Measurements from ENCODE around the gene MTRF1L.
"Not testable (repeated sequence)": the region's sequence is repeated elsewhere in the genome, so short reads cannot be mapped to it uniquely, and the experiment has no call there.

MTRF1L gene

GRCh38 chr6:152975204-152975915 is 27.1 kb downstream of the MTRF1L start:
- DNase-seq = no peak
- H3K4me3 Mint-ChIP-seq = no peak overlapping the region
- peaks cover 6% of the 10 kb centered on the region for H3K9me3 Mint-ChIP-seq
- H3K4me1 Mint-ChIP-seq = peaks cover 49% of the 10 kb centered on the region
- TF ChIP-seq CTCF (IDR thresholded peaks at IDR 0.05) = no peak
- peaks cover 78% of the 10 kb centered on the region for H3K36me3 Mint-ChIP-seq (ENCODE audit: low read depth)
- H3K27ac Mint-ChIP-seq = no peak overlapping the region
- H3K27me3 Mint-ChIP-seq (ENCODE audit: low read depth, poor library complexity) = no peaks in the 10 kb centered on the region

GRCh38 chr6:152973916-152974315 is 28.6 kb downstream of the MTRF1L start:
- Mint-ChIP-seq H3K4me1 (peaks cover 36% of the 10 kb centered on the region), H3K4me3 (no peak overlapping the region), H3K9me3 (peaks cover 13% of the 10 kb centered on the region), H3K36me3 (ENCODE audit: low read depth) (peaks cover 92% of the 10 kb centered on the region), H3K27ac (no peak overlapping the region), H3K27me3 (ENCODE audit: low read depth, poor library complexity) (no peaks in the 10 kb centered on the region)
- TF ChIP-seq CTCF (IDR thresholded peaks at IDR 0.05) = no peak
- DNase-seq = no peak

GRCh38 chr6:152969688-152970418 is 32.7 kb downstream of the MTRF1L start:
- Mint-ChIP-seq H3K4me3 (no peak overlapping the region), H3K36me3 (ENCODE audit: low read depth) (peaks cover 62% of the 10 kb centered on the region), H3K27me3 (ENCODE audit: low read depth, poor library complexity) (no peaks in the 10 kb centered on the region), H3K4me1 (peaks cover under 1% of the 10 kb centered on the region), H3K9me3 (peaks cover 39% of the 10 kb centered on the region), H3K27ac (no peak overlapping the region)
- TF ChIP-seq CTCF (IDR thresholded peaks at IDR 0.05) = no peak
- no peak for DNase-seq

- Mint-ChIP-seq H3K9me3 (peaks cover 38% of the 10 kb centered on the region), H3K36me3 (ENCODE audit: low read depth) (peaks cover 27% of the 10 kb centered on the region)
- H3K4me1 Mint-ChIP-seq; H3K27me3 Mint-ChIP-seq (ENCODE audit: low read depth, poor library complexity); H3K27ac Mint-ChIP-seq; DNase-seq; H3K4me3 Mint-ChIP-seq: not testable (repeated sequence)
These were observed 36.2 kb downstream of the MTRF1L start for GRCh38 chr6:152966168-152966894.

- H3K9me3 Mint-ChIP-seq = no peaks in the 10 kb centered on the region
- DNase-seq = no peak
- H3K4me3 Mint-ChIP-seq = no peak overlapping the region
- peaks cover 9% of the 10 kb centered on the region for H3K27me3 Mint-ChIP-seq (ENCODE audit: low read depth, poor library complexity)
- no peaks in the 10 kb centered on the region for H3K4me1 Mint-ChIP-seq
- H3K36me3 Mint-ChIP-seq (ENCODE audit: low read depth) = no peaks in the 10 kb centered on the region
- TF ChIP-seq CTCF (IDR thresholded peaks at IDR 0.05) = no peak
- no peak overlapping the region for H3K27ac Mint-ChIP-seq
These were observed 43.2 kb downstream of the MTRF1L start for GRCh38 chr6:152959333-152959732.

GRCh38 chr6:152957796-152958195 is 44.7 kb downstream of the MTRF1L start:
- TF ChIP-seq CTCF (IDR thresholded peaks at IDR 0.05) = no peak
- Mint-ChIP-seq H3K4me1 (no peaks in the 10 kb centered on the region), H3K4me3 (no peak overlapping the region), H3K9me3 (no peaks in the 10 kb centered on the region), H3K36me3 (ENCODE audit: low read depth) (no peaks in the 10 kb centered on the region), H3K27ac (no peak overlapping the region), H3K27me3 (ENCODE audit: low read depth, poor library complexity) (peaks cover 5% of the 10 kb centered on the region)
- DNase-seq = no peak
